HG03439 (cell line): ENCODE measurements around the gene GALE.
"Not testable (repeated sequence)": the region's sequence is repeated elsewhere in the genome, so short reads cannot be mapped to it uniquely, and the experiment has no call there.

Source experiments
- ATAC-seq: cut with Tn5 transposase; IDR thresholded peaks from one replicate; pipeline ENCODE4 v1.9.1; 2021; ENCODE audit warnings: mild to moderate bottlenecking, moderate library complexity; ENCODE audit not compliant: unreplicated experiment

GALE gene

GRCh38 chr1:23810818-23811540 is 10.4 kb upstream of the GALE start:
- no peak for ATAC-seq

- ATAC-seq = no peak
Observed at GRCh38 chr1:23809751-23810171, 9.2 kb upstream of the GALE start.

GRCh38 chr1:23807453-23807852 is 6.9 kb upstream of the GALE start:
- no peak for ATAC-seq

GRCh38 chr1:23806280-23806679 is 5.7 kb upstream of the GALE start:
- ATAC-seq = no peak

- ATAC-seq = no peak
Observed at GRCh38 chr1:23805025-23805424, 4.5 kb upstream of the GALE start.

- ATAC-seq = no peak
Observed at GRCh38 chr1:23804183-23804835, 3.8 kb upstream of the GALE start.

- ATAC-seq = no peak
Observed at GRCh38 chr1:23803674-23804073, 3.1 kb upstream of the GALE start.

- not testable (repeated sequence) for ATAC-seq
Observed at GRCh38 chr1:23802809-23803342, 2.3 kb upstream of the GALE start.

- no peak for ATAC-seq
Observed at GRCh38 chr1:23801876-23802275, 1.3 kb upstream of the GALE start.

GRCh38 chr1:23801338-23801748 is 789 bp upstream of the GALE start:
- no peak for ATAC-seq

- peak; percentile 3 for ATAC-seq
Observed at GRCh38 chr1:23799570-23800399, 769 bp downstream of the GALE start.

- no peak for ATAC-seq
Observed at GRCh38 chr1:23799255-23799569, 1.3 kb downstream of the GALE start.

GRCh38 chr1:23798662-23799142 is 1.9 kb downstream of the GALE start:
- ATAC-seq = no peak

- ATAC-seq = no peak
Observed at GRCh38 chr1:23797478-23798448, 2.8 kb downstream of the GALE start.

GRCh38 chr1:23796466-23797271 is 3.9 kb downstream of the GALE start:
- no peak for ATAC-seq

GRCh38 chr1:23795676-23796465 is 4.7 kb downstream of the GALE start:
- ATAC-seq = no peak

GRCh38 chr1:23794732-23795182 is 5.8 kb downstream of the GALE start:
- ATAC-seq = not testable (repeated sequence)
